WTC11 (cell line): ENCODE results near the gene FNDC7. TPM values are rescaled to one million over a fixed set of nuclear protein-coding genes. Genes with fewer than 3 reads are reported as not detected.

ENCODE experiments used
- ATAC-seq: fragments of 200-7000 bp; cut with Tn5 transposase; 2 replicates; pipeline ENCODE4 v1.10.0; 2021; ENCODE audit warnings: mild to moderate bottlenecking, moderate library complexity
- Bru-seq: library from RNA; stranded (reverse); fragments of 400-500 nt; gene quantifications from one replicate; lab custom pipeline; 2021; lab: Mats Ljungman, UMichigan
- CTCF ChIA-PET: fragments of 300-600 bp; sonication (Branson Sonifier 250); formaldehyde crosslinking; loops from one replicate; lab custom pipeline; 2021; ENCODE audit warnings: antibody characterized with exemption; lab: Charles Lee
- POLR2A ChIA-PET: fragments of 350-600 bp; sonication (Branson Sonifier 250); formaldehyde crosslinking; loops from one replicate; lab custom pipeline; 2021; ENCODE audit warnings: antibody characterized with exemption; lab: Charles Lee
- DNase-seq: peaks from one replicate; pipeline ENCODE4 v3.0.0; 2021; ENCODE audit warnings: low spot score
- H3K27ac Mint-ChIP-seq: 2 replicates; pipeline ENCODE4 v1.8.0; 2021; ENCODE audit warnings: mixed read lengths
- H3K27me3 Mint-ChIP-seq: 2 replicates; pipeline ENCODE4 v1.8.0; 2021; ENCODE audit warnings: low read depth, mild to moderate bottlenecking, moderate library complexity, mixed read lengths
- H3K36me3 Mint-ChIP-seq: 2 replicates; pipeline ENCODE4 v1.8.0; 2021; ENCODE audit warnings: mixed read lengths
- H3K4me1 Mint-ChIP-seq: 2 replicates; pipeline ENCODE4 v1.8.0; 2022; ENCODE audit warnings: mixed read lengths
- H3K4me3 Mint-ChIP-seq: 2 replicates; pipeline ENCODE4 v1.8.0; 2021; ENCODE audit warnings: mild to moderate bottlenecking, moderate library complexity, mixed read lengths
- H3K9me3 Mint-ChIP-seq: 2 replicates; pipeline ENCODE4 v1.8.0; 2021; ENCODE audit warnings: mixed read lengths
- CREM ChIP-seq: sonication (generic); formaldehyde crosslinking; IDR thresholded peaks from 2 replicates; pipeline ENCODE4 v1.8.1; 2022; ENCODE audit warnings: mild to moderate bottlenecking, missing genetic modification reagents, moderate library complexity
- FOXK1 ChIP-seq: sonication (generic); formaldehyde crosslinking; IDR thresholded peaks from 2 replicates; pipeline ENCODE4 v1.8.0; 2022; ENCODE audit warnings: mild to moderate bottlenecking, moderate library complexity, missing genetic modification reagents
- MXD4 ChIP-seq: fragments of 250-450 bp; sonication (Bioruptor Pico); IDR thresholded peaks from 2 replicates; pipeline ENCODE4 v1.8.0; 2021; ENCODE audit warnings: mild to moderate bottlenecking, moderate library complexity, borderline replicate concordance
- MYBL2 ChIP-seq: sonication (generic); formaldehyde crosslinking; IDR thresholded peaks from 2 replicates; pipeline ENCODE4 v1.8.1; 2023; ENCODE audit warnings: mild to moderate bottlenecking, moderate library complexity, missing genetic modification reagents
- NFATC4 ChIP-seq: fragments of 250-450 bp; sonication (Bioruptor Pico); IDR thresholded peaks from 2 replicates; pipeline ENCODE4 v1.9.0; 2021; ENCODE audit warnings: mild to moderate bottlenecking
- OVOL2 ChIP-seq: fragments of 250-450 bp; sonication (Bioruptor Pico); IDR thresholded peaks from 2 replicates; pipeline ENCODE4 v1.9.0; 2021; ENCODE audit warnings: mild to moderate bottlenecking, borderline replicate concordance
- SP1 ChIP-seq: sonication (generic); formaldehyde crosslinking; conservative IDR thresholded peaks from 2 replicates; pipeline ENCODE4 v1.8.1; 2022; ENCODE audit warnings: missing genetic modification reagents
- ZNF138 ChIP-seq: sonication (generic); formaldehyde crosslinking; conservative IDR thresholded peaks from 2 replicates; pipeline ENCODE4 v1.8.1; 2022; ENCODE audit warnings: mild to moderate bottlenecking, moderate library complexity, missing genetic modification reagents
- ZNF423 ChIP-seq: fragments of 250-450 bp; sonication (Bioruptor Pico); IDR thresholded peaks from 2 replicates; pipeline ENCODE4 v2.1.2; 2022; ENCODE audit warnings: mild to moderate bottlenecking, moderate library complexity
- long read RNA-seq, 3 experiments: library from RNA in 1 of 3; library from capped mRNA in 1 of 3; library from polyadenylated mRNA in 1 of 3; unstranded in 2 of 3; stranded (forward) in 1 of 3; transcript quantifications; one replicate each; pipeline ENCODE4 v2.0.0, GENCODE V29; 2021
- total RNA-seq: library from RNA; stranded (reverse); gene quantifications from 3 replicates; pipeline ENCODE4 v1.2.3, GENCODE V29; 2021
- TF ChIP-seq, protein P1 (sequence below): fragments of 250-450 bp; sonication (Bioruptor Pico); conservative IDR thresholded peaks from 2 replicates; pipeline ENCODE4 v1.9.0; 2021; ENCODE audit warnings: mild to moderate bottlenecking
- TF ChIP-seq, protein P2 (sequence below): fragments of 250-450 bp; sonication (Bioruptor Pico); IDR thresholded peaks from 2 replicates; pipeline ENCODE4 v1.9.0; 2021; ENCODE audit warnings: moderate library complexity, mild to moderate bottlenecking, inconsistent platforms, borderline replicate concordance
- TF ChIP-seq, protein P3 (sequence below): fragments of 250-450 bp; sonication (Bioruptor Pico); IDR thresholded peaks from 2 replicates; pipeline ENCODE4 v1.9.0; 2021; ENCODE audit warnings: mild to moderate bottlenecking
- TF ChIP-seq, protein P4 (sequence below): sonication (generic); formaldehyde crosslinking; IDR thresholded peaks from 2 replicates; pipeline ENCODE4 v1.8.1; 2023; ENCODE audit warnings: mild to moderate bottlenecking, missing genetic modification reagents, moderate library complexity
- TF ChIP-seq, protein P5 (sequence below): sonication (generic); formaldehyde crosslinking; IDR thresholded peaks from 2 replicates; pipeline ENCODE4 v1.8.0; 2022; ENCODE audit warnings: mild to moderate bottlenecking, missing genetic modification reagents
- TF ChIP-seq, protein P6 (sequence below): sonication (generic); formaldehyde crosslinking; IDR thresholded peaks from 2 replicates; pipeline ENCODE4 v1.8.0; 2023; ENCODE audit warnings: missing genetic modification reagents, mild to moderate bottlenecking, borderline replicate concordance

The FNDC7 gene, protein sequence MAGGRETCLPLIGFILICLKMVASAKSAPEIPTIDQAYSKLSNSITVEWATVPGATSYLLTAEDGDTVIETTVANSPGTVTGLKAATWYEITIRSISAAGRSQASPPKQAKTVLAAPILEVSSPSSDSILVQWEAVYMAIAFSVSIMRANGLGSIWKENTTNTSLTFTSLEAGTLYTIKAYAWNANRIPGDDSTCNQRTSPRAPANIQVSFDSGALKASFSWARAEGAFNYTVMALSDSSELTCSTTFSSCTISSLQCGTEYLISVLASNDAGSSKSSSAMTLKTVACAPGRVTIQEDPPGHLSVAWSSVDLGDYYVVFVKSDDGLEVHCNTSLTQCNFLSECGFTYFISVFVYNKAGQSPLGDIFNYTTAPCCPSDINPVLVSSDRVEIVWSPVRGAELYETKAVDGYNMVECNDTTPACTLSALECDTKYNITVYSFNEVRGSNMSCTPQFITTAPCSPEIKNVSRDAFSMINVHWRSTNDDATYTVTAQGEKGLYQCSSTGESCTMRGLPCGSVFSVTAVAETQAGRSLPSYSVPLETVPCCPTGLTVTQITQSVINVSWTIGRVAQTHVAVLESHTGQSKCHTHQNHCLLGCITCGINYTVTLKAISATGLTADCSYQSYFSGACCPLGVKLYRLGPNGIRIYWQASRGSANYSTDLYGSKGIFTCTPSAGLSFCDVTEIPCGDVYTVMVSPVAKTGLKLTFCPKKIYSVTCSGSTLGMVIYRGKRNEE
- 0.28 to 0.71 TPM (median 0.50 TPM) in 3 replicates for total RNA-seq
- Bru-seq, nascent RNA = percentile 36 among the genes with signal in this experiment
- long read RNA-seq, experiment 1 = 0 reads
- long read RNA-seq, experiment 2 = 0 reads
- long read RNA-seq, experiment 3 = 0 reads

DNA sequence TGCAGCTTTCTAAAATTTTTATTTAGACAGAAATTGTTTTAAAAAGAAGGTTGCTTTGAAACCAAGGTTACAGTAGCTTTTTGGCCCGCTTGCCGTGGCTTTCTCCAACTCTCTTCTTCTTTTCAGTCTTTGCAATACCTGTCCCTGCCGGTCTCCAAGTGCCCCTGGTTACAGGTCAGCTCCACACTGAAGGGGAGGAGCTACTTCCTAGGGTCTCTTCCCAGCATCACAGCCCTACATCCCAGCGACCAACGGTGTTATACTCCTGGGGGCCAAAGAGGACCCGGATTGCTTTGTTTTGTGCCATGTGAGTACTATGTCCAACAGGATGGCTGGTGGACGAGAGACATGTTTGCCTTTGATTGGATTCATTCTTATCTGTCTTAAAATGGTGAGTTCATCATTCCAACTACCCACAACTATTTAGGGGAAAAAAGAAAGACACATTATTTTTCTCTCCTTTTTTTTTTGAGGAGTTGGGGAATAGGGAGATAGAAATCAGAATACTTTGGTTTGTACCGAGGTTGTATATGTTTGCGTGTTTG, at the start of gene FNDC7:
Gene FNDC7, plus strand, starts transcription at position 303 of the 545 bp plus-strand sequence. Its CDS starts 26 bp downstream, at position 329.
- Mint-ChIP-seq H3K4me1 (peaks cover 13% of the 10 kb centered on the region), H3K4me3 (no peak within 1 kb of the TSS), H3K27ac (no peak within 1 kb of the TSS; the same call in 1 of the 2 replicates), H3K9me3 (no peaks in the 10 kb centered on the region), H3K36me3 (no peaks in the 10 kb centered on the region), H3K27me3 (no peaks in the 10 kb centered on the region)
- ChIA-PET CTCF (interaction anchor here (0.6 to 1.1 kb wide), 6 partner anchors 20 to 400 kb away, joined by 3 to 7 read pairs (median 4); partner anchors contain the start of gene PRPF38B), POLR2A (no interaction called here)
- TF ChIP-seq CREM (no peak), MXD4 (CRISPR knock-in tag) (no peak), OVOL2 (CRISPR knock-in tag) (no peak), ZNF138 (no peak), MYBL2 (CRISPR knock-in tag) (no peak), FOXK1 (CRISPR knock-in tag) (no peak)
- TF ChIP-seq, protein P1, sequence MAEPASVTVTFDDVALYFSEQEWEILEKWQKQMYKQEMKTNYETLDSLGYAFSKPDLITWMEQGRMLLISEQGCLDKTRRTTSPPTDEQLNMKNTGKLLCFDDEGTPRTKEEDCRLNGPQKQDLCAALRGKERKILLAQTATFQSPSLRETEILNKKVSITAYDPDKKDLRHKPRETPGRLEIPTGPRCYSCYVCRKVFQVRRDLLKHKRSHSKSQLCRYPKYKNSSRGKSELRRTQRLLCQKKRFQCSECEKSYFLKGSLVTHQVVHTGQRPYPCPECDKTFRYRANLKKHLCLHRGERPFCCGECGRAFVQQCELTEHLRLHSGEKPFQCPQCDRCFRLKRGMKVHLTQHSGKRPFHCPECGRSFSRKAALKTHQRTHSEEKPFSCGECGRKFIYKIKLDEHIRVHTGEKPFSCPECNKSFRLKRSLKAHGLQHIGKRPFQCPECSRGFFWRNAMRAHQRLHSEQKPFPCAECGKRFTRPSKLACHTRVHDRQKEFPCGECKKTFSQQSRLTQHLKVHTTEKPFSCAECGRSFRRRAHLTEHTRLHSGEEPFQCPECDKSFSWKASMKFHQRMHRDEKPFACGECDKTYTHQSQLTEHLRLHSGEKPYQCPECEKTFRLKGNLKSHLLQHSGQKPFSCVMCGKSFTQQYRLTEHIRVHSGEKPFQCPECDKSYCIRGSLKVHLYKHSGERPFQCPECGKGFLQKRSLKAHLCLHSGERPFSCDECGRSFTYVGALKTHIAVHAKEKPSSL (CRISPR knock-in tag) = no peak
- TF ChIP-seq, protein P2, sequence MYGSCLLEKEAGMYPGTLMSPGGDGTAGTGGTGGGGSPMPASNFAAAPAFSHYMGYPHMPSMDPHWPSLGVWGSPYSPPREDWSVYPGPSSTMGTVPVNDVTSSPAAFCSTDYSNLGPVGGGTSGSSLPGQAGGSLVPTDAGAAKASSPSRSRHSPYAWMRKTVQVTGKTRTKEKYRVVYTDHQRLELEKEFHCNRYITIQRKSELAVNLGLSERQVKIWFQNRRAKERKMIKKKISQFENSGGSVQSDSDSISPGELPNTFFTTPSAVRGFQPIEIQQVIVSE (CRISPR knock-in tag) = no peak
- TF ChIP-seq, protein P3, sequence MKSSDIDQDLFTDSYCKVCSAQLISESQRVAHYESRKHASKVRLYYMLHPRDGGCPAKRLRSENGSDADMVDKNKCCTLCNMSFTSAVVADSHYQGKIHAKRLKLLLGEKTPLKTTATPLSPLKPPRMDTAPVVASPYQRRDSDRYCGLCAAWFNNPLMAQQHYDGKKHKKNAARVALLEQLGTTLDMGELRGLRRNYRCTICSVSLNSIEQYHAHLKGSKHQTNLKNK (CRISPR knock-in tag) = no peak
- DNase-seq = peak; percentile 57
- ATAC-seq = peak; percentile 98

DNA sequence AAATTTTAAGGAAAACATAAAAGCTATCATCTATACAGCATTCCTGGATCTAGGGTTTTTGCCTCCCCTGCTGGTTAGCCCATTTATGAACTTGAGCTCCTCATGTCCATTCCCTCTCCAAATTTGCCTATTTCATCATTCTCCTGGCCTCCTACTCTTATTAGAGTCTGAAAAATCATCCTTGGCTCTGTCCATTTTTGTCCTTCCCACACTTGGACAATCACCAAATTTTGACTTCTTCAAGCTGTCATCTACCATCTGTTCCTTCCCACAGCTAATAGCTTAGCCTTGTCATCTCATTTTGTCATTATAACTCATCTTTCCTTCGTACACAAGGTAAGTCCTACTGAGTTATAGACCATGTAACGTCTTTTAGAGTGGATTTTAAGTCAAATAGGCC, 49.6 kb upstream of the FNDC7 start:
- Mint-ChIP-seq H3K36me3 (no peaks in the 10 kb centered on the region; the same call in 1 of the 2 replicates), H3K27me3 (peaks cover 46% of the 10 kb centered on the region), H3K4me3 (no peak overlapping the region), H3K4me1 (0 out of 2 replicates have a peak, but pooled peaks cover 4% of the 10 kb centered on the region), H3K27ac (no peak overlapping the region), H3K9me3 (peaks cover 6% of the 10 kb centered on the region)
- no peak for TF ChIP-seq MYBL2 (CRISPR knock-in tag)
- ChIA-PET POLR2A (no interaction called here), CTCF (no interaction called here)
- DNase-seq (no peak), ATAC-seq (no peak)

DNA sequence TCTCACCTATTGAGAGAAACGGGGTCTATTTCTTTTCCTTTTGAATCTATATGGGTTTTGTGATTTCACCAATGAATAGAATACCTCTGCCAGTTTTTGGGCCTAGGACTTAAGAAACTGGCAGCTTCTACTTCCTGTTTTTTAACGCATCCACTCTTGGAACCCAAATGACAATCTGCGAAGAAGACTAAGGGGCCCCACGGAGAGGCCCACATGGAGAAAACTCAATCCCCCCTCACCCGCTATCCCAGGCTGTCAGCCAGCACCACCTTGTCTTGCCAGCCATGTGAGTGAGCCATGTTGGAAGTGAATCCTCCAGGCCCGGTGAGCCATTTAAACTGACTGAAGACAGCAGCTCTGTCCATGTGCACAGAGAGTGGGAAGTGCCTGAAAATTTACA, 48.2 kb upstream of the FNDC7 start:
- ATAC-seq (no peak), DNase-seq (no peak)
- Mint-ChIP-seq H3K4me1 (0 out of 2 replicates have a peak, but pooled peaks cover 4% of the 10 kb centered on the region), H3K27ac (no peak overlapping the region), H3K27me3 (peaks cover 44% of the 10 kb centered on the region), H3K36me3 (no peaks in the 10 kb centered on the region; the same call in 1 of the 2 replicates), H3K4me3 (no peak overlapping the region), H3K9me3 (peaks cover 12% of the 10 kb centered on the region)
- ChIA-PET CTCF (no interaction called here), POLR2A (no interaction called here)
- TF ChIP-seq SP1 (CRISPR knock-in tag) = no peak
- TF ChIP-seq NFATC4 (CRISPR knock-in tag) = no peak
- TF ChIP-seq, protein P4, sequence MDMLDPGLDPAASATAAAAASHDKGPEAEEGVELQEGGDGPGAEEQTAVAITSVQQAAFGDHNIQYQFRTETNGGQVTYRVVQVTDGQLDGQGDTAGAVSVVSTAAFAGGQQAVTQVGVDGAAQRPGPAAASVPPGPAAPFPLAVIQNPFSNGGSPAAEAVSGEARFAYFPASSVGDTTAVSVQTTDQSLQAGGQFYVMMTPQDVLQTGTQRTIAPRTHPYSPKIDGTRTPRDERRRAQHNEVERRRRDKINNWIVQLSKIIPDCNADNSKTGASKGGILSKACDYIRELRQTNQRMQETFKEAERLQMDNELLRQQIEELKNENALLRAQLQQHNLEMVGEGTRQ (CRISPR knock-in tag) = no peak
- TF ChIP-seq ZNF423 = no peak
- TF ChIP-seq, protein P5, sequence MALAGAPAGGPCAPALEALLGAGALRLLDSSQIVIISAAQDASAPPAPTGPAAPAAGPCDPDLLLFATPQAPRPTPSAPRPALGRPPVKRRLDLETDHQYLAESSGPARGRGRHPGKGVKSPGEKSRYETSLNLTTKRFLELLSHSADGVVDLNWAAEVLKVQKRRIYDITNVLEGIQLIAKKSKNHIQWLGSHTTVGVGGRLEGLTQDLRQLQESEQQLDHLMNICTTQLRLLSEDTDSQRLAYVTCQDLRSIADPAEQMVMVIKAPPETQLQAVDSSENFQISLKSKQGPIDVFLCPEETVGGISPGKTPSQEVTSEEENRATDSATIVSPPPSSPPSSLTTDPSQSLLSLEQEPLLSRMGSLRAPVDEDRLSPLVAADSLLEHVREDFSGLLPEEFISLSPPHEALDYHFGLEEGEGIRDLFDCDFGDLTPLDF = no peak
- TF ChIP-seq, protein P6, sequence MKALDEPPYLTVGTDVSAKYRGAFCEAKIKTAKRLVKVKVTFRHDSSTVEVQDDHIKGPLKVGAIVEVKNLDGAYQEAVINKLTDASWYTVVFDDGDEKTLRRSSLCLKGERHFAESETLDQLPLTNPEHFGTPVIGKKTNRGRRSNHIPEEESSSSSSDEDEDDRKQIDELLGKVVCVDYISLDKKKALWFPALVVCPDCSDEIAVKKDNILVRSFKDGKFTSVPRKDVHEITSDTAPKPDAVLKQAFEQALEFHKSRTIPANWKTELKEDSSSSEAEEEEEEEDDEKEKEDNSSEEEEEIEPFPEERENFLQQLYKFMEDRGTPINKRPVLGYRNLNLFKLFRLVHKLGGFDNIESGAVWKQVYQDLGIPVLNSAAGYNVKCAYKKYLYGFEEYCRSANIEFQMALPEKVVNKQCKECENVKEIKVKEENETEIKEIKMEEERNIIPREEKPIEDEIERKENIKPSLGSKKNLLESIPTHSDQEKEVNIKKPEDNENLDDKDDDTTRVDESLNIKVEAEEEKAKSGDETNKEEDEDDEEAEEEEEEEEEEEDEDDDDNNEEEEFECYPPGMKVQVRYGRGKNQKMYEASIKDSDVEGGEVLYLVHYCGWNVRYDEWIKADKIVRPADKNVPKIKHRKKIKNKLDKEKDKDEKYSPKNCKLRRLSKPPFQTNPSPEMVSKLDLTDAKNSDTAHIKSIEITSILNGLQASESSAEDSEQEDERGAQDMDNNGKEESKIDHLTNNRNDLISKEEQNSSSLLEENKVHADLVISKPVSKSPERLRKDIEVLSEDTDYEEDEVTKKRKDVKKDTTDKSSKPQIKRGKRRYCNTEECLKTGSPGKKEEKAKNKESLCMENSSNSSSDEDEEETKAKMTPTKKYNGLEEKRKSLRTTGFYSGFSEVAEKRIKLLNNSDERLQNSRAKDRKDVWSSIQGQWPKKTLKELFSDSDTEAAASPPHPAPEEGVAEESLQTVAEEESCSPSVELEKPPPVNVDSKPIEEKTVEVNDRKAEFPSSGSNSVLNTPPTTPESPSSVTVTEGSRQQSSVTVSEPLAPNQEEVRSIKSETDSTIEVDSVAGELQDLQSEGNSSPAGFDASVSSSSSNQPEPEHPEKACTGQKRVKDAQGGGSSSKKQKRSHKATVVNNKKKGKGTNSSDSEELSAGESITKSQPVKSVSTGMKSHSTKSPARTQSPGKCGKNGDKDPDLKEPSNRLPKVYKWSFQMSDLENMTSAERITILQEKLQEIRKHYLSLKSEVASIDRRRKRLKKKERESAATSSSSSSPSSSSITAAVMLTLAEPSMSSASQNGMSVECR (CRISPR knock-in tag) = no peak
